NCI-H1092 (cell line): ENCODE measurements around the gene TMEM121B.
A peak's percentile ranks its signal among the peaks of the same experiment; 100 is the strongest.

ENCODE experiments used
- DNase-seq: peaks from one replicate; lab custom pipeline; 2025; lab: John Stamatoyannopoulos, UW

TMEM121B gene

DNA sequence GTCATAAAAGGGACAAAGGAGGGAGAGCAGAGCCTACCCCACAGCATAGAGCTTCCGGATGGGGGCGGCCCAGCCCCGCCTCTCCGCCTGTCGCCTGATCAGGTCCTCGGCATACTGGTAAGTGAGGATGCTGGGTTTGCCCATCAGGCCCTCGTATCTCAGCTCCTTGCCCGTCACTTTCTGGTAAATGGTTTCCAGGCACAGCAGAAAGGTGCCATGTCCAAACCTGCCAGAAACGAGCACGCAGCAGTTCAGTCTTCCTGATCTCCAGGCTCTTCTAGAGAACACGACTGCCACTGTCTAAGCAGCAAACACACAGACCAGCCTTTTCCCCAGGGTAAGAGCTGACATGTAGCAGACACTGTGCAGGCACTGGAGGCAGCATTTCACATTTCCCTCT lies 17.4 kb upstream of the TMEM121B start:
- no peak for DNase-seq

DNA sequence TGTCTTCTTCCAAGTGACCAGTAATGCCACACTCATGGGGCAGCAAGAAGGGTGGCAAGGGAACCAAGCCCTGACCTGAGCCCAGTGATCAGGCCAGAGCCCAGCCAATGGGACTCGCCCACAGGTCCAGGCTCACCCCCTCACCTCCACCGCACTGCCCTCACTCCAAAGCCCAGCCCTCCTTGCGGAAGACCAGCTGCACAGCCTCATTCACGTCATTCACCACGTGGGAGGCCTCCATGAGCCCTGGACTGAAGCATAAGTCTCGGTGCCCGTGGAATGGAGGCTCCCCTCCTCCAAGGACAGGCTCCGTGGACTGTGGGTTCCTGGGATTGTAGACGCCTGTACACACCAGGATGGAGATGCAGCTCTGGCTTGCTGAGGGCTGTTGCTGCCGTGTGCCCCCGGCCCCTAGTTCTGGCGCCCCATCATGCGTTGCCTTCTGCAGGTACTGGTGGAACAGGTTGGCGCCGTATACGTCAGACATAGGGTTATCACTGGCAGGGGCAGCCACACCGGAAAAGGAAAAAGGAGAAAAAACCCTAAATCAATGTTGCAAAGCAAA lies 16.8 kb upstream of the TMEM121B start:
- DNase-seq, result no peak

DNA sequence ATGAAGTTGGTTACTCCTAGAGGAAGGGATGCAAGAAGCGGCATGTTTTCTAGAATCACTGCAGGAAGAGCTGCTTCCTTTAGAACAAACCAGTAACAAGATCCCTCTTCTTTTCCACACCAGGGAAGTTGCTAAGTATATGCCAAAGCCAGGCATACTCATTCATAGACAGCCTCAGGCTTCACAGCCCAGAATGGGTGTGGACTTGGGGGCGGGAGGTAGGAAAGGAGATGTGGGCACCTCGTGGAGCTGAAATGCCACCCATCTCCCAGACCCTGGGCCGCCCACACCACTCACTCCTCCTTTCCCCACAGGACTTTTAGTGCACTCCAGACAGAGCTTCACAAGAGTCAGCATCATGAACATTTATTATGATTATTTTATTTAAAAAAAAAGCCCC lies 16.0 kb upstream of the TMEM121B start:
- no peak for DNase-seq

DNA sequence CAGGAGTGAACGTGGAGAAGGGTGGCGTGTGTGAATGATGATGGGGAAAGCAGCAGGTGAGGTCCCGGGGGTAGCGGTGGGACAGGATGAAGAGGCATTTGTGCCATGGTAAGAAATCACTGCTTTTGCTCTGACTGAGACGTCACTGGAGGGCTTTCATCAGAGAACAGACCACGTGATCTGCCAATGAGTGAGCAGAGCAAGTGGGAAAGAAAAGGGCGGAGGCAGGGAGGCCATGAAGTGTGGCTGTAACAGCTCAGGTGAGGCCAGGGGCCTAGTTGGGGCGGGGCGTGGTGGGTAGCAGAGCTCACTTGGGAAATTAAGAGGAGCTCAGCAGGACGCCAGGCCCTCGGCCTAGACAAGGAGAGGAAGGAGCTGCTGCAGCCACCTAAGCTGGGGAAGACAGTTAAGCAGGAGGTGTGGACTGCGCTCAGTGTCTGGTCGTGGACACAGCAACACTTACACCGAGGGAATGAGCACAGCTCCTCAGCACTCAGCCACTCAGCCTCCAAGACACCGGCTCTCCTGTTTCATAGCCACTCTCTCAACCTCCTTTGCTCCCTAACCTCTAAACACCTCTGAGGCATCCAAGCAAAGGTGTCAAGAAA lies 14.1 kb upstream of the TMEM121B start:
- DNase-seq, result no peak

DNA sequence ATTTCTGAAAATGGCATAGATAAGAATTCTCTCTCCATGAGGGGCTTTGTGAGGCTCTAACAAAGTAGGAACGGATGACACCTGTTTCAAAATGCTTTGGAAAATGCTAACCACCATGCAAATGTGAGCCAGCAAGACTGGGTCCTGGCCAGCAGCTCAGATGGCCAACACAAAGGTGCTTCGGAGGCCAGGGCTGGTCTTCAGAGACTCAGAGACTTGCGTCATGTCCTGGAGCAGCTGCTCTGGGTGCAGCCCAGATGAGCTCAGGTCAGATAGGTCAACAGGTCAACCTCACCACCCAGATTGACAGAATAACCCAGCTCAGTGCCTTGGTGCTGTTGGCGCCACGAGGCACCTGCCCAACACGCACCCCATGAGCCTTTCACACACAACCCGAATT lies 12.0 kb upstream of the TMEM121B start:
- DNase-seq, result no peak

DNA sequence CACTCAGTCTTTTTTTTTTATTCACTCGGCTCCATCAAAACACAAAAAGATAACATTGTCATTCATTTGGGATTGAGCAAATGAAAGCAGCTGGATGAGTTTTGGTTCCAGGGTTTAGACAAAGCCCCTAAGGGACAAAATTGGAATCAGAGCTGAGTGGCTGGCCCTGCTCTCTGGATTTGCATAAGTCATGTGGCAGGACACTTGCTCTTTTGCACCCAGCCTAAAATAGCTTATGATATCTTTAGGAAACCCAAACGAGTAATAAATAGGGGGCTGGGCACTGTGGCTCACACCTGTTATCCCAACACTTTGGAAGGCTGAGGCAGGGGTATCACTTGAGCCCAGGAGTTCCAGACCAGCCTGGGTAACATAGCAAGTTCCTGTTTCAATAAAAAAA lies 11.0 kb upstream of the TMEM121B start:
- DNase-seq, result no peak

DNA sequence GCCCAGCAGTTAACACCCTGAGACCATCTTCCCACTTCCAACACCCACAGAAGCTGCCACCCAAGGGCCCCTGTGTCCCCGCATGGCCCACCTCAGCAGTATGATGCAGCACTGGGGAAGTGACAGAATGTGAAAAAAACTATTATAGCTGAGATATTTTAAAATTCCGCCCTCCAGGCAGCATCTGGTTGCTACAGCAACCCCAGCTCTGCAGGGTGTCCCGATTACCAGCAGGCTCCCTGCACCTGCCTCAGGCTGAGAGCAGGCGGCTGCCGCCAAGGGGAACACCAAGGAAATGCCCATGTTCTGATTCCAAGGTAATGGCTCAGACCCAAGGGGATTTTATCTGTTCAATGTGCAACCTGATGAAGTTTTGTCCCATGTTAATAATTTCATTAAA lies 10.5 kb upstream of the TMEM121B start:
- DNase-seq, result peak; percentile 34

DNA sequence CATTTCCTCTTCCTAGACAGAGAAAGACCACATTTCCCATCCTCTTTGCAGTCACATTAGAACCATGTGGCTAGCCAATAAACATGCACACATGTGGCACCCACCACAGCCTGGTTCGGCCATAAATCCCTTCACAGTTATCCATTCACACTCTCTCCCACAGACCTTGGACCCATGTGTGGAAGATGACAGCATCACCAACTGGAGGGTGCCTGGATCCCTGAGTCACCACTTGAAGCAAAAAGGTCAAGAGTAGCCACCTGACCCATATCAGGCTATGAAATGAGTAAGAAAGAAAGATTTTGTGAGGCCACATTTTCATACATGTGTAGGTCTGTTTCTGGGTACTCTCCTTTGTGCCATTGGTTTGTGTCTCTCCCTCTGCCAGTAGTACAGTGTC lies 9.0 kb upstream of the TMEM121B start:
- DNase-seq, result no peak

DNA sequence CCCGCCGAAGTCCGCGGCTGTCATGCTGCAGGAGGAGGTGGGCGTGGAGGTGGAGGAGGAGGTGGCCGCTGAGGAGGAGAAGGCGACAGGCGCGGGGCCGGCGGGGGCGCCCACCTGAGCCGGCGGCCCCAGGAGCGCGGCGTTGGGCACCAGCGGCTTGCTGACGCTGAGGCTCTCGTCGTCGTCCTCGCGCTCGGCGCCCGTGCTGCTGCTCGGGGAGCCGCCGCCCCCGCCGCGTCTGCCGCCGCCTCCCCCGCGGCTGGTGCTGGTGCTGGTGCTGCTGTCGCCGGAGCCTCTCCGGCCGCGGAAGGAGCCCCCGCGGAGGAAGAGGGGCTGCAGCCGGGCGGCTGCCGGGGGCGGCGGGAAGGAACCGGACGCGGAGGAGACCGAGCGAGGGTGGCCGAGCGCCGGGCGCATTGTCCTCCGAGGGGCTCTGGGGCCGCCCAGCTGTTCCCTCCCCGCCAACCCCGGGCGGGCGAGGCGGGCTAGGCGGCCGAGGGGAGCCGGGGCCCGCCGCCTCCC lies 388 bp downstream of the TMEM121B start:
- DNase-seq, result no peak

DNA sequence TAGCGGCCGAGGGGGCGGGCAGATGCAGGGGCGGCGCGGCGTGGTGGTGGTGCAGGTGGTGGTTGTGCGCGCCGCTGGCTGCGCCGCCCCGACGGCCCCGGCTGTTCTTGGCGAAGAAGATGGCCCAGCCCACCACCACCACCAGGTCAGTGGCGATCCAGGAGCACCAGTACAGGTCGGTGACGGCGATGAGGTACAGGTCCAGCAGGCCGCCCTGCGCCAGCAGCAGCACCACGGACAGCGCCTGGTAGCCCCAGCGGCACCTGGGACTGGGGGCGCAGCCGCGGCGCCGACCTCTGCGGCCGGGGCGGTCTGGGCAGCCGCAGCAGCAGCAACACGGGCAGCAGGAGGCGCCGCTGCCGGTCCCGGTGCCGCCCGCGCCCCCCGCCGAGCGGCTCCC lies 879 bp downstream of the TMEM121B start:
- no peak for DNase-seq

DNA sequence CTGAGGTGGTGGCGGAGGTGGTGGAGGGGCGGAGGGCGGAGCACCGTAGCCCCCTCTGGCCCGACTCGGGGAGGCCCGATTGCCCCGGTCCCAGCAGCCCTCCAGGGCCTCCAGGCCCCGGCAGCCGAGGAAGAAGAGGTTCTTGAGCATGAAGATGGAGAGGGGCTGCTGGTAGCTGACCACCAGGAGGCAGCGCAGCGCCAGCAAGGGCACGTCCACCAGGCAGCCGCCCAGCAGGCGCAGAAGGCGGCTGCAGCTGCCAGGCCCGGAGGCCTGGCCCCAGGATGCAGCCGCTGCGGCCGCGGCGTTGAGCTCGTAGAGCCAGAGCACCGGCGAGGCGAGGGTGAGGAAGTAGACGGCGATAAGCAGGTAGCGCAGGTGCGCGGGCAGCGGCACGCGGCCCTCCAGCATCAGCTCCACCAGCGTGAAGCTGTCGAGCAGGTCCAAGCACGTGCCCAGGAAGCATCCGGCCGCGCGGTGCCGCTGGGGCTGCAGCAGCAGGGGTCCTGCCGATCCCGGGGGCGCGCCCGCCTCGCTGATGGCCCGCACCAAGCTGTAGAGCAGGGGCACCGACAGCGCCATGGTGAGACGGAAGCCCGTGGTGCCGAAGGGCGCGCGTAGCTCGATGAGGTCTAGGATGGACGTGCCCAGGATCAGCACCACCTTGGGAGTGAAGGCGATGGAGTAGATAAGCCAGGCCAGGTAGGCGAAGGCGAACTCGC lies 1.5 kb downstream of the TMEM121B start:
- DNase-seq, result no peak

DNA sequence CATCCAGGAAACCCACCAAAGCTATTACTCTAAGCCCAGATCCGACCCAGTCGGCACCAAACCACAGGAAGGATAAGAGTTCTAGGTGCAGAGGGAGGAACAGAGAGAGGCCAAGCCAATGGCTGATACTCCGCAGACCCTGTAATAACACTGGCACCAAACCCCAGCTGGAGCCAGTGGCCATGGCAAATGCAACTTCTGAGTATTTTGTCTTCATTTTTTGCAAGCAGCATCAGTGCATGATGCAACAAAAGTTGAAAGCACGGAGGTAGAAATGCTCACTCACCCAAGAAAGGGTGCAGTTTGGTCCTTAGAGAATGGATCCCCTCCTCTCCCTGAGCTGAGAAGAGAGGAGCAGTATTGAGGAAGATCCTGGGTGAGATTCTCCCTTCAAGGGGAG lies 2.8 kb downstream of the TMEM121B start:
- no peak for DNase-seq

DNA sequence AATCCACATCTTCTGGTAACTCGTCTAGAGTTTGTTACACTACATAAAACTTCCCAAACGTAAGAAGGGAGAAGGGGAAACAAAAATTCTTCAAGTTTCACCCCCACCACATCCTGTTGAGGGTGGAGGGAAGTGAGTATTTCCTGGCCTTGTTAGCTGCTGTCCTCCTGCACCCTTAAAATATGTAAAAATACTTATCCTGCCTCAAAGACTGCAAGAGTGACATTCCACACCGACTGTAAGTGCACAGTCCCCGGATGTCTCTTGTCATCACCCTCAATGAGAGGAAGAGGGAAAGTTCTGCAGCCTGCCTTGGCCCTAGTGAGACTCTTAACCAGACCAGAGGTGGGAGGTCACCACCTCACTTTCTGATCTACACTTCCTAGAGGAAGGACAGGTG lies 3.3 kb downstream of the TMEM121B start:
- no peak for DNase-seq

DNA sequence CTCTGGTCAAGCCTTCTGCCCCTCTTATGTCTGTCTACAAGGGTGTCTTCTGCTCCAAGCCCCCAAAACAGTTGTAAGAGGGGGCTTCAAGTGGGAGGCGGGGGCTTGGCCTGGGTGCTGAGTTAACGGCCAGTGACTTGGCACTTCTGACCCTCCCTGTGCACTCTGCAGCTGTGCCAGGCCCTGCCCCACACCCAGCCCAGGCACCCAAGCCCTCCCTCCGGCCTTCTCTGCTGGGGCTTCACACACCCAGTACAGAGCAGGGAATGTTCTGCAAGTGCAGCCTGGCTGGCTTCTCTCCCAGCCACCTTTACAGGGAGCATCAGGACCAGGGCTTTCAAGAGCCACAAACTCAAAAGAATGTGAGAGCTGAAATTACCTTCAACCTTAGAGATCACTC lies 3.8 kb downstream of the TMEM121B start:
- no peak for DNase-seq

DNA sequence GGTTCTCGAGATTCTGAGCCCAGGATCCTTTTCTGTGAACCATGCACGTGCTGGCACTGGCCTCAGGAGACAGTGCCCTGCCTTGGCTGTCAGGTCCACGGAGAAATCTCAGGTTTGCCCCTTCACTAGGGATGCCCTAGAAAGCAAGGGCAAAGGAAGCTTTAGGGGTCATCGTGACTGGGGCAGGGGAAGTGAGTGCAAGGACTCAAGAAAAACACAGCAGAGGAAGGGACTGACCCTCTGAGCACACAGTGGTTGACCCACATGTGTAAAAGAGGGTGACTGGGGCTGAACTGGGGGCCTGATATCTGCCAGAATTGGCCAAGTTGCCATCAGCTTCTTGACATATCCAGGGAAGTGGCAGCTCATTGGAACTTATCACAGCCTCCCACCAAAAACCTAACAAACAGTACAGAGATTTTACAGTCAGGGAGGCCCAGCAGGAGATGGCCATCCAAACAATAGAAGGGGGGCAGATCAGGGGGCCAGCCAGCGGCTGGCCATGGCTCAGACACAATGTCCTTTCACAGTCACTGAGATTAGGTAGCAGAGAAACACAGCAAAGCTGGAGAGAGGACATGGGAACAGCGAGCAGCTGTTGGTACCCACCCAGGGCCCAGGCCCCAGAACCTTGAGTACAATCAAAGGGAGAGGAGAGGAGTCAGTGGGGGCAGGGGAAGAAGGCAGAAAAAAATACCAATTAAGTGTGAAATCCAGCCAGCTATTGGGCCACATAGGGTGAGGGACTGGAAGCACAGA lies 4.4 kb downstream of the TMEM121B start:
- no peak for DNase-seq

DNA sequence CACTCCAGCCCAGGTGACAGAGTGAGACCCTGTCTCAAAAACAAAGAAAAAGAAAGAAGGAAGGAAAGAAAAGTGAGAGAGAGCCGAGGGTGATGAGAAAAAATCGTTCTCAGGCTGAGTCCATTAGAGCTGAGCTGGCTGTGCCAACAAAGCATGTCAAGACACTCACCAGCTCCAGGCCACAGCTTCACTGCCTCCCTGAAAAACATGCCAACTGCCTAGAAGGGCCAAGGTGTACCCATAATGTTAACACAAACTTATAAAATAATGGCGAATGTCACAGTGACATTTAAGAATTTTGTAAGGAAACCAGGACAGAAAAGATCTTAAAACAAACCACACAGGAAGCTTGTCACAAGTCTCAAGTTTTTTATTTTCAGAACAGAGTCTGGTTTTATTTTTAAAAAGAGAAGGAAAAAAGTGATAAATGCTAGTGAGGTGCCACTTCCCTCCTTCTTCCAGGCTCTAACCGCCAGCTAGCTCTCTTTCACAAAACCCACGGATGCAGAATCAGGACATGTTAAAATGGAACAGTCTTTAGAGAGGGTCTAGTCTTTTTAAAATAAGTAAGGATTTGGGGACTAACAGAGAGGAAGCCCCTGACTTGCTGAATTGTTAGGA lies 5.1 kb downstream of the TMEM121B start:
- DNase-seq, result no peak

DNA sequence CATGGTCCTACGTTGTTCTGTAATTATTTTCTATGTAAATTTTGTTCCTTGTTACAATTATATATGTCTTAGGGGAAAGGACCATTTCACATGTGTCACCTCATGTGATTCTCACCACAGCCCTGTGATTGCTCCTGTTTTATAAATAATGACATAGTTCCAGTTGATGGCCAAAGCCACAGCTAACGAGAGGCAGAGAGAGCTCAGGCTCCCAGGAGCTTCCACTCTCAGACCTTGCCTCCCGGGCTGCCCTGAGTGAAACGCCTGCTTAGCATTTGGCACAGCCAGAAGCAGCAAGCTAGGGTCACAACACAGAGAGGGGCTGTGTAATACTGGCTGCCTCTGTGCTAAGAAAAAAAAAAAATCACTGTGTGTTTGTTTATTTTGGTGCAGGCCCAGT lies 5.9 kb downstream of the TMEM121B start:
- DNase-seq, result no peak

DNA sequence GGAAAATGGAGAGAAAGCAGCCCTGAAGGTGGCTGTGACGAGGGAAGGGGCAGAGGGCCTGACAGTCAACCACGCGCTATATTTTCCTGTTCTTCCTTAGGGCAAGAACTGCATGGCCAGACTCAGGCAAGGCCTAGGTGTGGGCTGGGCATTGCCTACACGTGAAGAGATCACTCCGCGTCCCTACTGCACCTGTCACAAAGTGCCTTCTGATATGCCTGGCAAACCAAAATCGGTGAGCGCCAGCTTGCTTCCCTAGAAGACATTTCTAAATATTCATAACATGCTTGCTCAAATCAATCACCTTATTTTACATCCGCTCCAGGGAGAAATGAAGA lies 6.3 kb downstream of the TMEM121B start:
- DNase-seq, result no peak

DNA sequence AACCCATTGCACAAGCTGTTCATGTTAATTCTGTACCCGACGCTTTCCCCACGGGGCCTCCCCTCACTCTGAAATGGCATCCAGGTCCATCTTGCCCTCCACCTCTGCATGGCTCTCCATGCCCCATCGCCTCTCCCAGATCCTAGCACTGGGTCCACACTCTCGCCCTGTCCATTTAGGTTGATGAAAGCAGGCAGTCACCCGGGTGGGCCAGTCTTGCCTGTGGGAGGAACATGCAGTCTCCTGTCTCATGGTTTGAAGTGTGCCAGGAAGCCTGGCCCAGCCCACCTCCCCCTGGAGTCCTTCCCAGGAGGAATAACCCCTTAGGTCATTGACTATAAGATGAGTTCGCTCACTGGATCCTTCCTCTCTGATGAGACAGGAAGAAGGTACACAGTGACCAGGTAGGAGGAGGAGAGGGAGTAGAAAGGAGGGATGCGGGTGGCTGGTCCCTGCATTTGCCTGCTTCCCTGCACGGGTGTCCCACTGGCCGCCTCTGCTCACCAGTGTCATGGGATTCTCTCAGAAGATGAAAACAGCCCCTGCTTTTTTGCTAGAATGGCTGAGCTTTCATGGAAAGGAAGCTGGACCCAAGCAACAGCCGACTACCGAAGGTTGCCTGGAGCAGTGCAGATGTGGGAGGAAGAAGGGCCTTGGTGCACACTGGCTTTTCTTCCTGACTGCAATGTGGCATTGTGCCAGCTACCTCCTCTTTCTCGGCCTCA lies 6.8 kb downstream of the TMEM121B start:
- DNase-seq, result no peak

DNA sequence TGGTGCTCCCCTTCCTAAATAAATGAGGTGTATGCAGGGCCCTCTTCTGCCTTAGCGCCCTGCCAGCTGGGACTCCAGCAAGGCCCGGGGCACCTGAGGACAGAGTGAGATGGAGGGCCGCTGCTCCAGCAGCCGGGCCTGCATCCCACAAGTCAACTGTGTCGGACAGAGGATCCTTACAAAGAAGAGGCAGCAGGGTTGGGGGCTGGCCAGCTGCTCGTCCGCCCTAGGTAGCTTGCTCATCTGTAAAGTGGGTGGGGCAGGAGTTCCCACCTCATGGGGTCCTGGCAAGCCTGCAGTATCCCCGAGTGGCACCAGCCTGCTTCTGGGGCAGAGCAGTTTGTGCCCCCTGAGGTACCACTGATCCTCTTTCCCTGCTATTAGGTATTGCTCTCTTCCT lies 7.6 kb downstream of the TMEM121B start:
- DNase-seq, result no peak

DNA sequence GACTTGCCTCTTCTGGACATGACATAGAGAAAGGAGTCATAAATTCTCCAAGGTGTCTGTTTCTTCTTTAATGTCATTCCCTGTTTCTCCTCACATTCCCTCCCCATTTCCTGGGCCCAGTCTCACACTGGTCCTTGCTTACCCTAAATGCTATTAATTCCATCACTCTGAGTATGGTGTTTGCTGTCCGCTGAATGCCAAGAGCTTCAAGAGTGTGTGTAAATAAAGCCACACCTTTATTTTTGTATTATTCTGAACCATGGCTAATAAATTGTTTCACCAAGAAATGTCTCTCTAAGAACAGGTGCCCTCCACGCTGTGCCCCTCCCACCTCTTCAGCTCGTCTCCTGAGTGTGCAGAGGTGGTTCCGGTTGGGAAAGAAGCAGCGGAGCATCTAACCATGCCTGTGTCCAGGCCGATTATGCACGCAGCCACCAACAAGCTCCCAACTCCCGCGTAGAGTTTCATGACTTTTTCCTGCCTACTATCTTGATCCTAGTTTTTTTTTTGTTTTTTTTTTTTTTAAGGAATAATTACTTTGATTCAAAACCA lies 8.6 kb downstream of the TMEM121B start:
- DNase-seq, result no peak
